ENCODE measurements around the gene ETV3. TPM values are rescaled to one million over a fixed set of nuclear protein-coding genes. Genes with fewer than 3 reads are reported as not detected.

Gene ETV3
- total and polyA plus RNA-seq, 2 of the 13 experiments (the other 11 are each of a cell fraction or from before 2014, with no cell fraction given): 4.2 to 5.8 TPM

DNA sequence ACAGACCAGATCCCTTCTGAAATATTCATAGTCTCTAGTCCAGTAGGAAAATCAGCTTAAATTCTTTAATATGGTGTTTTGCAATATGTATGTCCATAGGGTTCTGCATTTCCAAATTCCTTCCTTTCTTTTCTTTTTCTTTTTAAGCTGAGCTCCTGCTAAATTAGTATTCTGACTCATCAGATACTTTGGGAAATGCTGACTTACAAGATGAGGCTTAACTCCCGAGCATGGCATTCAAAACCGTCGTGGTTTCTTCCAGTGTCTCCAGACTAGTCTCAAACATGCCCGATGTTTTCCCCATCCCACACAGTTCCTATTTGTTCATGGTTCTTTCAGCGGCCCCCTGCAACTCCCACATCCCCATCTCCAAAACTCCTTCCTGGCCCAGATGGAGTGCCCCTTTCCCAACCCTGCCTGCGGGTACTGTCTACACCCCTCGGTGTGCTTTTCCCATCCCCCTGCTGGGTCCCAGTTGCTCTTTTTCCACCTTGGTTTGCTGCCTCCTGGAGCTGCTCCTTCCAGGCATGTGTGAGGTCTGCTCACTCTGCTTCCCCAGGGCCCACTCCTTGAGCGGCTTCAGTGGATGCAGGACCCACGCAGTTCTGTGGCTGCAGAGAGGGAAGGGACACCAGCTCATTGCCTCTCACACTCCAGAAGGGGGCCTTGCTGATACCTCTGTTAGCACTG lies 19.5 kb upstream of the ETV3 start:
- H3K4me3 ChIP-seq (replicated peaks in 1 of 3; ENCODE audit: insufficient read depth in 1 of 3, low read depth in 2 of 3, low read length in 3 of 3): no peak overlapping the region
- H3K9me3 ChIP-seq (ENCODE audit: low read length): no peaks in the 10 kb centered on the region
- ChIA-PET POLR2A (no interaction called here), CTCF (ENCODE audit: low intra/inter-chr PET ratio, low total read pairs) (interaction anchor here (5.1 kb wide), 1 partner anchor 68 kb away, joined by 71 read pairs; no protein-coding TSS in a partner anchor)
- no peaks in the 10 kb centered on the region for H4K20me1 ChIP-seq (ENCODE audit: insufficient read depth, low read length)
- H3K9ac ChIP-seq (ENCODE audit: insufficient read depth, low read depth, low read length): no peak overlapping the region
- H3K4me1 ChIP-seq (ENCODE audit: insufficient read depth, low read length): peaks cover 31% of the 10 kb centered on the region
- no peaks in the 10 kb centered on the region for H3K79me2 ChIP-seq (ENCODE audit: insufficient read depth, low read length)
- no peak for FAIRE-seq
- WGBS (ENCODE audit: low lambda C conversion rate): 29% methylated on average over 9 of the region's 9 CpGs
- DNase-seq (ENCODE audit: low spot score): no peak
- no peak for ATAC-seq
- H3K4me2 ChIP-seq (ENCODE audit: low read depth, low read length): no peak overlapping the region
- no peaks in the 10 kb centered on the region for H3K36me3 ChIP-seq (replicated peaks in 1 of 2; ENCODE audit: control insufficient read depth in 1 of 2, insufficient read depth in 2 of 2, low read length in 2 of 2)
- in situ Hi-C loops (cut with HindIII; ENCODE audit: extremely low pct_ligation_motif_present, low pct_unique_long_range_greater_than_20kb) (no loop called here), intact Hi-C loops (cut with micrococcal nuclease; ENCODE audit: unreplicated experiment) (no loop called here)
- peaks cover 3 to 31% of the 10 kb centered on the region in 2 experiments; a peak in 4 of 5 replicates for H3K27me3 ChIP-seq (ENCODE audit: control insufficient read depth in 1 of 2, insufficient read depth in 2 of 2, low read length in 2 of 2)
- TF ChIP-seq ZNF660 (CRISPR knock-in tag; IDR thresholded peaks at IDR 0.05; ENCODE audit: borderline replicate concordance, low read depth) (no peak), ZFX (CRISPR knock-in tag; IDR thresholded peaks at IDR 0.05; ENCODE audit: low read depth) (no peak), ZBTB26 (CRISPR knock-in tag; IDR thresholded peaks at IDR 0.05; ENCODE audit: borderline replicate concordance) (no peak), ZNF317 (CRISPR knock-in tag; IDR thresholded peaks at IDR 0.05) (no peak), FOXO1 (CRISPR knock-in tag; IDR thresholded peaks at IDR 0.05) (no peak), PLRG1 (conservative IDR thresholded peaks at IDR 0.05) (no peak), ZFP91 (CRISPR knock-in tag; IDR thresholded peaks at IDR 0.05; ENCODE audit: borderline replicate concordance) (no peak), XBP1 (CRISPR knock-in tag; IDR thresholded peaks at IDR 0.05) (no peak), CHD4 (IDR thresholded peaks at IDR 0.05; ENCODE audit: borderline replicate concordance, low read length) (no peak), MED8 (CRISPR knock-in tag; IDR thresholded peaks at IDR 0.05; ENCODE audit: insufficient replicate concordance) (no peak), SP140L (CRISPR knock-in tag; IDR thresholded peaks at IDR 0.05; ENCODE audit: borderline replicate concordance) (no peak)
- TF ChIP-seq, protein P1, sequence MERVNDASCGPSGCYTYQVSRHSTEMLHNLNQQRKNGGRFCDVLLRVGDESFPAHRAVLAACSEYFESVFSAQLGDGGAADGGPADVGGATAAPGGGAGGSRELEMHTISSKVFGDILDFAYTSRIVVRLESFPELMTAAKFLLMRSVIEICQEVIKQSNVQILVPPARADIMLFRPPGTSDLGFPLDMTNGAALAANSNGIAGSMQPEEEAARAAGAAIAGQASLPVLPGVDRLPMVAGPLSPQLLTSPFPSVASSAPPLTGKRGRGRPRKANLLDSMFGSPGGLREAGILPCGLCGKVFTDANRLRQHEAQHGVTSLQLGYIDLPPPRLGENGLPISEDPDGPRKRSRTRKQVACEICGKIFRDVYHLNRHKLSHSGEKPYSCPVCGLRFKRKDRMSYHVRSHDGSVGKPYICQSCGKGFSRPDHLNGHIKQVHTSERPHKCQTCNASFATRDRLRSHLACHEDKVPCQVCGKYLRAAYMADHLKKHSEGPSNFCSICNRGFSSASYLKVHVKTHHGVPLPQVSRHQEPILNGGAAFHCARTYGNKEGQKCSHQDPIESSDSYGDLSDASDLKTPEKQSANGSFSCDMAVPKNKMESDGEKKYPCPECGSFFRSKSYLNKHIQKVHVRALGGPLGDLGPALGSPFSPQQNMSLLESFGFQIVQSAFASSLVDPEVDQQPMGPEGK (CRISPR knock-in tag; IDR thresholded peaks at IDR 0.05): no peak
- H3K27ac ChIP-seq (ENCODE audit: extremely low read length, insufficient read depth, low read length): no peak overlapping the region
- no TSS peak for BruUV-seq (replicated peaks)
- H2AFZ ChIP-seq (ENCODE audit: low read length): no peak overlapping the region
